GM12878 (cell line): ENCODE data around the gene C1orf21. TPM values are rescaled to one million over a fixed set of nuclear protein-coding genes. Genes with fewer than 3 reads are reported as not detected.

Experiments
- ATAC-seq: fragments of 200-7000 bp; cut with Tn5 transposase; 3 replicates; pipeline ENCODE4 v1.9.1; 2020; ENCODE audit warnings: mild to moderate bottlenecking, moderate library complexity
- BruUV-seq: library from RNA; stranded (reverse); fragments of 400-500 nt; replicated peaks from 2 replicates; lab custom pipeline; 2021; lab: Mats Ljungman, UMichigan
- CTCF ChIA-PET: fragments of 300-600 bp; sonication (Branson Sonifier 250); formaldehyde crosslinking; extraction: SDS; loops from one replicate; lab custom pipeline; 2021; ENCODE audit warnings: inconsistent platforms; lab: Yijun Ruan, JAX
- POLR2A ChIA-PET: fragments of 350-600 bp; formaldehyde crosslinking; extraction: SDS; loops from one replicate; lab custom pipeline; 2021; ENCODE audit warnings: inconsistent platforms; lab: Charles Lee
- RAD21 ChIA-PET: fragments of 300-600 bp; sonication (Branson Sonifier 250); formaldehyde crosslinking; loops from one replicate; lab custom pipeline; 2023; ENCODE audit warnings: antibody characterized with exemption; ENCODE audit not compliant: unreplicated experiment; lab: Charles Lee
- SMC1A ChIA-PET: fragments of 300-600 bp; sonication (Branson Sonifier 250); formaldehyde crosslinking; loops from one replicate; lab custom pipeline; 2023; ENCODE audit not compliant: unreplicated experiment, uncharacterized antibody; lab: Charles Lee
- DNase-seq: peaks from one replicate; pipeline ENCODE4 v3.0.0-alpha.2; 2011; ENCODE audit warnings: low read depth, low spot score
- FAIRE-seq: peaks from 3 replicates; lab custom pipeline; 2011; peaks lifted over from hg19 to GRCh38; lab: Jason Lieb, UNC
- H2AFZ ChIP-seq: 2 replicates; pipeline ENCODE4 v1.6.0; 2011; ENCODE audit warnings: low read depth, low read length, control low read depth; ENCODE audit not compliant: control insufficient read depth
- H3K27ac ChIP-seq: 2 replicates; pipeline ENCODE4 v1.5.1; 2011; ENCODE audit warnings: control low read depth; ENCODE audit not compliant: control insufficient read depth, insufficient read depth
- H3K27me3 ChIP-seq, 2 experiments: replicated peaks in 1 of 2; 2 replicates each; pipeline versions ENCODE4 v1.6.0 to v1.6.1; 2011; ENCODE audit warnings: low read length in 1 of 2; ENCODE audit not compliant: control insufficient read depth in 2 of 2, insufficient read depth in 2 of 2
- H3K36me3 ChIP-seq, 2 experiments: 2 replicates each; pipeline ENCODE4 v1.5.1; 2011; ENCODE audit warnings: low read length in 1 of 2; ENCODE audit not compliant: control insufficient read depth in 2 of 2, insufficient read depth in 2 of 2
- H3K4me1 ChIP-seq: 2 replicates; pipeline ENCODE4 v1.6.1; 2011; ENCODE audit warnings: mild to moderate bottlenecking, low read length, moderate library complexity, mixed read lengths; ENCODE audit not compliant: control insufficient read depth, insufficient read depth
- H3K4me2 ChIP-seq: 2 replicates; pipeline ENCODE4 v1.6.0; 2011; ENCODE audit warnings: control low read depth; ENCODE audit not compliant: control insufficient read depth, insufficient read depth
- H3K4me3 ChIP-seq: fragments of 200-600 bp; sonication (generic); 2 replicates; pipeline ENCODE4 v1.5.1; 2016
- H3K79me2 ChIP-seq: 2 replicates; pipeline ENCODE4 v1.6.0; 2011; ENCODE audit warnings: low read length; ENCODE audit not compliant: control insufficient read depth, insufficient read depth
- H3K9ac ChIP-seq: 2 replicates; pipeline ENCODE4 v1.8.0; 2011; ENCODE audit warnings: low read length, control low read depth, mixed read lengths; ENCODE audit not compliant: control insufficient read depth, insufficient read depth
- H3K9me3 ChIP-seq: replicated peaks from 3 replicates; pipeline ENCODE4 v1.5.1; 2011; ENCODE audit warnings: mild to moderate bottlenecking, low read length; ENCODE audit not compliant: control insufficient read depth, insufficient read depth
- H4K20me1 ChIP-seq: 2 replicates; pipeline ENCODE4 v1.6.0; 2011; ENCODE audit not compliant: control insufficient read depth, insufficient read depth
- ASH2L ChIP-seq: fragments of 300-600, 200-600 bp; sonication (generic); IDR thresholded peaks from 2 replicates; pipeline ENCODE4 v1.6.1; 2017; ENCODE audit warnings: low read depth, mild to moderate bottlenecking, borderline replicate concordance
- BMI1 ChIP-seq: fragments of 450-650 bp; IDR thresholded peaks from 2 replicates; pipeline ENCODE4 v1.6.1; 2016; ENCODE audit warnings: mild to moderate bottlenecking, moderate library complexity, borderline replicate concordance
- CEBPB ChIP-seq, 2 experiments: fragments of 150-350 bp in 1 of 2; IDR thresholded peaks; 2 replicates each; pipeline ENCODE4 v1.6.1; 2012 to 2014; ENCODE audit warnings: low read depth in 2 of 2, low read length in 2 of 2, borderline replicate concordance in 1 of 2, inconsistent platforms in 1 of 2
- CHD2 ChIP-seq: IDR thresholded peaks from 2 replicates; pipeline ENCODE4 v1.6.1; 2011; ENCODE audit warnings: low read depth, low read length, improper control_type of control experiment, borderline replicate concordance
- CREM ChIP-seq: IDR thresholded peaks from 2 replicates; pipeline ENCODE4 v1.6.1; 2014; ENCODE audit warnings: antibody characterized with exemption, low read depth
- CUX1 ChIP-seq: IDR thresholded peaks from 2 replicates; pipeline ENCODE4 v1.6.1; 2012; ENCODE audit warnings: improper control_type of control experiment, low read depth, low read length; ENCODE audit not compliant: insufficient replicate concordance
- ELK1 ChIP-seq: IDR thresholded peaks from 2 replicates; pipeline ENCODE4 v1.6.1; 2012; ENCODE audit warnings: low read depth, low read length, improper control_type of control experiment
- HDGF ChIP-seq: fragments of 450-650 bp; IDR thresholded peaks from 2 replicates; pipeline ENCODE4 v1.6.1; 2016; ENCODE audit warnings: antibody characterized with exemption
- HSF1 ChIP-seq: fragments of 150-350 bp; IDR thresholded peaks from 2 replicates; pipeline ENCODE4 v1.6.1; 2014; ENCODE audit warnings: mild to moderate bottlenecking, low read depth, low read length
- MLLT1 ChIP-seq: fragments of 450-650 bp; IDR thresholded peaks from 2 replicates; pipeline ENCODE4 v1.6.1; 2016; ENCODE audit warnings: mild to moderate bottlenecking
- NFYA ChIP-seq: IDR thresholded peaks from 2 replicates; pipeline ENCODE4 v1.6.1; 2011; ENCODE audit warnings: low read depth, mild to moderate bottlenecking, low read length, improper control_type of control experiment, borderline replicate concordance
- SPI1 ChIP-seq: IDR thresholded peaks from 2 replicates; pipeline ENCODE4 v1.6.1; 2011; ENCODE audit warnings: low read depth, mild to moderate bottlenecking, low read length, moderate library complexity, borderline replicate concordance; ENCODE audit not compliant: insufficient read depth
- STAT3 ChIP-seq: IDR thresholded peaks from 2 replicates; pipeline ENCODE4 v1.6.1; 2011; ENCODE audit warnings: low read depth, low read length, improper control_type of control experiment
- WGBS: methylation state at CpG from one replicate; pipeline ENCODE4 v1.1.6; 2016; ENCODE audit warnings: low lambda C conversion rate; ENCODE audit not compliant: insufficient replicate concordance, insufficient coverage; ENCODE audit errors: missing lambda C conversion rate; 5-methylcytosine and 5-hydroxymethylcytosine counted together
- in situ Hi-C: fragments of 300-500 bp; cut with MboI; formaldehyde crosslinking; loops from 9 replicates; pipeline ENCODE4 v1.14.3; 2018; ENCODE audit warnings: mixed read lengths
- intact Hi-C: fragments of 100-400 bp; cut with micrococcal nuclease; formaldehyde crosslinking; loops from one replicate; pipeline ENCODE4 v1.14.2; 2022; ENCODE audit not compliant: unreplicated experiment
- polyA plus RNA-seq, 11 experiments: library from polyadenylated mRNA; depleted of rRNA in 4 of 11; unstranded in 6 of 11; stranded (reverse) in 5 of 11; fragments of >200 nt; fragmentation: Nextera tagmentation in 4 of 11; fragmentation: Illumina TruSeq in 1 of 11; extraction: Ambion mirVana in 4 of 11; extraction: Trizol in 1 of 11; gene quantifications; 1 replicate in 1 of 11; 2 replicates in 10 of 11; pipeline versions ENCODE4 v1.2.1 to v1.2.3, GENCODE V29; 2011 to 2016; ENCODE audit warnings: inconsistent platforms in 2 of 11, missing spikeins in 2 of 11, low read depth in 1 of 11
- total RNA-seq, 4 experiments: library from RNA; depleted of rRNA in 3 of 4; stranded (reverse); fragments of >200 nt in 3 of 4; fragmentation: Illumina TruSeq in 1 of 4; extraction: Trizol in 1 of 4; gene quantifications; 2 replicates each; pipeline versions ENCODE4 v1.2.1 to v1.2.3, GENCODE V29; 2013 to 2021

C1orf21 gene
- total and polyA plus RNA-seq, 10 of the 15 experiments (the other 5 are each of a cell fraction or from before 2014, with no cell fraction given) = 0.03 to 1.6 (median 0.17) TPM; not detected in 3

GRCh38 chr1:184660462-184661191, 273.8 kb downstream of the C1orf21 start:
- RAD21 ChIA-PET = no interaction called here
- ATAC-seq (no peak), DNase-seq (no peak), FAIRE-seq (no peak)
- POLR2A ChIA-PET = interaction anchor here (0.8 kb wide), 1 partner anchor 10 kb away, joined by 4 read pairs; no protein-coding TSS in a partner anchor
- Histone ChIP-seq H3K9ac (no peak overlapping the region), H3K4me3 (no peak overlapping the region), H3K36me3 (no peaks in the 10 kb centered on the region), H3K4me1 (no peaks in the 10 kb centered on the region), H3K27me3 (peaks cover 0 to 3% of the 10 kb centered on the region in 2 experiments; a peak in 2 of 4 replicates), H3K27ac (no peak overlapping the region), H4K20me1 (no peaks in the 10 kb centered on the region), H3K79me2 (no peaks in the 10 kb centered on the region), H2AFZ (no peak overlapping the region), H3K4me2 (no peak overlapping the region), H3K9me3 (no peaks in the 10 kb centered on the region)
- WGBS = 51% methylated on average over 2 of the region's 2 CpGs
- CTCF ChIA-PET = interaction anchor here (1.0 to 1.2 kb wide), 2 partner anchors 9 to 16 kb away, joined by 3 read pairs; no protein-coding TSS in a partner anchor
- in situ Hi-C loops (loop anchor here (10.0 kb wide), 1 partner anchor 576 kb away; no protein-coding TSS in a partner anchor), intact Hi-C loops (loop anchor here (5.0 to 10.0 kb wide), 3 partner anchors 64 to 583 kb away; no protein-coding TSS in a partner anchor)
- SMC1A ChIA-PET = interaction anchor here (1.2 to 1.3 kb wide), 2 partner anchors 10 to 297 kb away, joined by 3 to 6 read pairs; no protein-coding TSS in a partner anchor
- no TSS peak for BruUV-seq
- no peak for TF ChIP-seq HDGF
- TF ChIP-seq SPI1 = no peak
- no peak for TF ChIP-seq MLLT1
- no peak for TF ChIP-seq ASH2L
- no peak for TF ChIP-seq CEBPB (IDR thresholded peaks at IDR 0.05; ENCODE audit: borderline replicate concordance in 1 of 2, low read depth in 2 of 2, low read length in 2 of 2)
- no peak for TF ChIP-seq BMI1
- no peak for TF ChIP-seq STAT3
- TF ChIP-seq CUX1 = no peak
- no peak for TF ChIP-seq CREM
- no peak for TF ChIP-seq NFYA
- TF ChIP-seq HSF1 = no peak
- no peak for TF ChIP-seq ELK1
- no peak for TF ChIP-seq CHD2
